IPS-NIHi7 (cell line): ENCODE measurements around the gene MYG1.

Experiments used
- DNase-seq: peaks from one replicate; pipeline ENCODE4 v3.0.0; 2012; ENCODE audit warnings: mixed read lengths; ENCODE audit errors: extremely low spot score

The MYG1 gene

GRCh38 chr12:53299454-53300180 lies at the start of gene MYG1:
Gene MYG1 (plus strand): TSS chr12:53299695. CDS start chr12:53299738, 43 bp downstream.
- peak; percentile 91 for DNase-seq

DNA sequence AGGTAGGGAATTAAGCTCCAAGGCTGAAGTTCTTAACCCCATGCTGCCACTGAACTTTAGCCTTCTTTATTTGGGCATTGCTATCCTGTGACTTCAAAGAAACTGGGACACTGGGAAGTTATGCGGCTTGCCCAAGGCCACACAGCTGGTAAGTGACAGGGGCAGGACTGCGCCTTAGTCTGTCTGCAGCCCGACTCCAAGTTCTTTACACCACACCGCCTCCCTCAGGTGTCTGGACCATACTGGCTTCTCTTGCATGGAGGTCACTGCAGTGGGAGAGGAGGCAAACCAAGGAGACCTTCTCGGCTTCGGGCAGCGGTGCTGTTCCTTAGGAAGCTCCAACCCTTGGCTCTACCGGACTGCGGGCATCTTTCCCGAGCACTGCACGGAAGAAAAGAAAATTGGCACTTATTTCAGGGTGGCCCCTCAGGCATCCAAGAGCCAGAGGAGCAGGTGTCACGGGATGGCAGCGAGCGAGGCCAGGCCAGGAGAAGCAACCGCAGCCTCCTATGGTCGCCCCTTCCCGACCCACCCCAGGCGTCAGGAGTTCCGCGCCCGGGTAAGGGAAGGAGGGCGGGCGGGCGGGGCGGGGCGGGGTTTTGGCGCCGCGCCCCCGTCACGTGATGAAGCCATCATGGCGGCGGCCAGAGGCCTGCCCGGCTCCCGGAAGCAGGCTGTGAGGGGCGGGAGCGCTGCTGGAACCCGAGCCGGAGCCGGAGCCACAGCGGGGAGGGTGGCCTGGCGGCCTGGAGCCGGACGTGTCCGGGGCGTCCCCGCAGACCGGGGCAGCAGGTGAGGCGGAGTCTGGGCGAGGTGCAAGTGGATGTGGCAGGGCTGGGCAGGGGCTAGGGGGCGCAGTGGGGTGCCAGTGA lies 47.8 kb upstream of the MYG1 start:
- peak; percentile 95 for DNase-seq

DNA sequence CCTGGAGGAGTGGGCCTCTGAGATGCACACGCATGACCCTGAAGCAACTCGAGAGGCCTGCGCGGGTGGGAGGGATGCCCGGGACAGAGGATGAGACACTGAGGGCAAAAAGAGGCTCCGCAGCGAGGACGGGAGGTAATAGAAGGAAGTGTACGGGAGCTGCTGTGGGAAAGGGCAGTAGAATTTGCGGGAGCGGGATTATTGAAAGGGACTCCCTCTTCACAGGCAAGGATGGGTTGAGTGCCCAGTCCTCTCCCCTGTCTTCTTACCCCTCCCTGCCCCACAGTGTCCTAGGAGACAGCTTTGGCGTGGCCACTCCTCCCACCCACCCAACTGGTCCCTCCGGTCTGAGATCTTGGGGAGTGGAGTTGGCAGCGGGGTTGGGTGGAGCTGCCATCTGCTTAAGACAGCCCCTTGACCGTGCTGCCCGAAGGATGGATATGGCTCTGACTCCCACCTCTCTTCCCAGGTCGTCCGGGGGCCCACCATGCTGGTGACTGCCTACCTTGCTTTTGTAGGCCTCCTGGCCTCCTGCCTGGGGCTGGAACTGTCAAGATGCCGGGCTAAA lies 47.1 kb upstream of the MYG1 start:
- DNase-seq: peak; percentile 24

DNA sequence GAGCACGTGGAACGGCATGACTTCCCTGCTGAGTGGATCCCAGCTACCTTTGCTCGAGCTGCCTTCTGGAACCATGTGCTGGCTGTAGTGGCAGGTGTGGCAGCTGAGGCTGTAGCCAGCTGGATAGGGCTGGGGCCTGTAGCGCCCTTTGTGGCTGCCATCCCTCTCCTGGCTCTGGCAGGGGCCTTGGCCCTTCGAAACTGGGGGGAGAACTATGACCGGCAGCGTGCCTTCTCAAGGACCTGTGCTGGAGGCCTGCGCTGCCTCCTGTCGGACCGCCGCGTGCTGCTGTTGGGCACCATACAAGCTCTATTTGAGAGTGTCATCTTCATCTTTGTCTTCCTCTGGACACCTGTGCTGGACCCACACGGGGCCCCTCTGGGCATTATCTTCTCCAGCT lies 46.2 kb upstream of the MYG1 start:
- no peak for DNase-seq

DNA sequence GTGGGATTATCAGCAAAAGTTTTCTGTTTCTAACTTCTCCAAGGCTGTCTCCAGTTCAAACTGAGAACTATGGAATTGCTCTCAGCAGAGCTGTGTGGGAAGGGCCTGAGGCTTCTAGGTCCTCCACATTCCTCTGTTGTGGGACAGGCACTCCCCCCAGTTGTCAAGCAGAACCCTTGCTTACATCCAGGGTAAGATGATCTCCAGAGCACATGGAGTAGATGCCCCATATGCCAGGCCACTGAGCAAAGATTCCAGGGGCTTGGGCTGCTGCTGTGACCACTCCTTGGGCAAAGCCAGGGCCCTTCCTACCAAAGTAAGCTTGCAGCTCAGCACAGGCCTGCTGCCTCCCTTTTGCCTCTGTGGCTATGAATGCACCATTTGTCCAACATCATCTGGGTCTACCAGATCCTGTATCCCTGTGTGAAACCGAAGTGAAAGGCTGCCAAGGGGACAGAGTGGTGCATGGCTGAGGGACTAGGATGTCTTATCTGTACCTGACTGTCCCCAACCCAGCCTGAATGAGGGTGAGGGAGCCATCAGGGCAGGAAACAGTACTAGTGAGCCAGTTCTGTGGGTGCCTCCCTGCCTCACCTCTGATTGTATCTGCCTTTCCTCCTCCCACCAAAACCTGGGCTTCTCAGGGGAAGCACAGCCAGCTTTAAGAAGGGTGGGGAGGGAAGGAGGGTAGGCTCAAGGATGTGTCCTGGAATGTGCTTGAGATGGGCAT lies 44.5 kb upstream of the MYG1 start:
- DNase-seq: no peak

GRCh38 chr12:53255996-53256395 lies 43.5 kb upstream of the MYG1 start:
- no peak for DNase-seq

DNA sequence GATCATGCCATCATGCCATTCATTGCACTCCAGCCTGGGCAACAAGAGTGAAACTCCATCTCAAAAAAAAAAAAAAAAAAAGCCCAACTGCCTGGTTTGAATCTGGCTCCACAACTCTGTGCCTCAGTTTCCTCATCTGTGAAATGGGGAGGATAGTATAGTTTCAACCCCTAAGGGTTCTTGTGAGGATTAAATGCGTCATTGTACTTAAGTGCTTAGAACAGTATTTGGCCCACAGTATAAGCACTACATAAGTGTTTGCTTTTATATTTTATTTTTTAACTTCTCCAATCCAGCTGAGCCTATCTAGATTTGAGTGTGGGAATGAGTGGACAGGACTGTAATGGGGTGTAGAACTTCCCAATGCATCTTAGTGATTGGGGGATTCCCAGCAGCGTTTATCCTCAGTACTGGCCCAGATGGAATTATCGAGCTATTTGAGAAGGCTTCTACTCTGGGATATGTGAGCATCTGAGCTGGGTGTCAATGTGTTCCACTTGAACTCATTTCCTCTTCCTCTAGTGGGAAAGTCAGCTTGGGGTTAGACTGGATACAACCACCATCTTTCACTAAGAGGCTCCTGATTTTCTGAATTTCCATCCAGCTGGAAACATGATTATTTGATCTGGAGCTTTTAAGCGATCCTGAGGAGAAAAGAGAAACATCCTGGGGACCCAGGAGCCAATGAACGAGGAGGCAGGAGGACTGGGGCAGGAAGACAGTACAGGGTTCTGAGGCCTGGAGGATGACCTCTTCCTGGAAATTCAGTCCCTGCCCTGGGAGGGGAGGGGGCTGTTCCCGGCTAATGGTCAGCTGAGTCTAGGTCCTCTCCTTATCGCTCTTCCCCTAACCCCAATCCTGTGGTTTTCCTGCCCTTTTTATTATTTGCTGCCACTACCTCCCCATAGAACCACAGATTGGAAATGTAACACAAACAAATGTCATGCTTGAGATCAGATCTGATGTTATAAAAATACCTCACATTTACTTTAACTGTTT lies 40.7 kb upstream of the MYG1 start:
- DNase-seq: no peak

DNA sequence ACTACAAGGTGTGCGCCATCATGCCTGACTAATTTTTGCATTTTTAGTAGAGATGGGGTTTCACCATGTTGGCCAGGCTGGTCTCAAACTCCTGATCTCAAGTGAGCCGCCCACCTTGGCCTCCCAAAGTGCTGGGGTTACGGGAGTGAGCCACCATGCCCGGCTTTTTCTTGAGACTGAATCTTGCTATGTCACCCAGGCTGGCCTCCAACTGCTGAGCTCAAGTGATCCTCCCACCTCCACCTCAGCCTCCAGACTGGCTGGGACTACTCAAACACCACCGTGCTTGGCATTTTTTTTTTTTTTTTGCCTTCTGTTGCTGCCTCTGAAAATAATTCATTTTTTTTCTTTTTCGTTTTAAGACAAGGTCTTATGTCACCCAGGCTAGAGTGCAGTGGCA lies 39.6 kb upstream of the MYG1 start:
- no peak for DNase-seq

DNA sequence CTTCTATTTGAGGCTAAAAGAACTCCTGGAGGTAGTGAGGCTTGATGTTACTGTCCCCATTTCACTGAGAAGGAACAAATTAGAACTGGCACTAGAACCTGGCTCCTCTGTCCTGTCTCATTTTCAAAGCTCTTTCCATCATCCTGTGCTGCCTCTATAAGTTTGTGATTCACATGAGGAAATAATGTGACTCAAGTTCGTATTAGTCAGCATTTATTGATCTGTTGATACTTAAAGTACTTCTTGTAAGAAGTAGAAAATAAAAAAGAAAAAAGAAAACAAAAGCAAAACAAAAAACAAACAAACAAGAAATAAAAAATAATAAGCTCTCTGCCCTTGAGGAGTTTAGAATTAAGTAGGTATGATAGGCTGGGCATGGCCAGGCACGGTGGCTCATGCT lies 33.7 kb upstream of the MYG1 start:
- DNase-seq: no peak

DNA sequence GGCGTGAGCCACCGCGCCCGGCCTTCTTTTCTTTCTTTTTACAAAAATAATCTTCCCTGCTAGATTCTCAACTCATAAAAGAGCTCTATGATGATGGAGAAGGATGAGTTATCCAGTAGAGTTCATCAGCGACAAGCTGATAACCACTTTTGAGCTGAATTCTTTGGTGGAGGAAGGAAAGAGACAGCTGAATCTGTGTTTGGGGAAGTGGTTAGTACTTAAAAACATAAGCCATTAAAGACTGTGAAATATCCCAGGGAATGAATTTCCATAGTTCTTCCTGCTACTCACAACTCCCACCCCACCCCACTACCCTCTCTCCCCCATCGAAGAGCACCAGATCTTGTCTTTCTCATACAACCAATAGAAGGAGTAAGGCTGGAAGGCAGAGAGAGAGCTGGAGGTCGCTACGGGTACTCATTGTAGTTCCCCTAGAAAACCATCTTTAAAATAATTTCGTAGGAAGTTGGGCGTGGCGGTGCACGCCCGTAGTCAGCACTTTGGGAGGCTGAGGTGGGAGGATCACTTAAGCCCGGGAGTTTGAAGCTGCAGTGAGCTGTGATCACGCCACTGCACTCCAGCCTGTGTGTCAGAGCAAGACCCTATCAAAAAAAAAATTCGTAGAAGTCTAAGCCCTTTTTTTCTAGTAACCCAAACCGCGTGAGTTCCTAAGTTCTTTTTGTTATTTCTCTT lies 32.0 kb upstream of the MYG1 start:
- no peak for DNase-seq

GRCh38 chr12:53267999-53268629 lies 31.4 kb upstream of the MYG1 start, which contains the start of gene ESPL1:
Gene ESPL1 (plus strand): TSS chr12:53268299. CDS start chr12:53268767, 468 bp downstream.
- DNase-seq: peak; percentile 93

- no peak for DNase-seq
Measured at GRCh38 chr12:53268630-53269562, 30.6 kb upstream of the MYG1 start.

DNA sequence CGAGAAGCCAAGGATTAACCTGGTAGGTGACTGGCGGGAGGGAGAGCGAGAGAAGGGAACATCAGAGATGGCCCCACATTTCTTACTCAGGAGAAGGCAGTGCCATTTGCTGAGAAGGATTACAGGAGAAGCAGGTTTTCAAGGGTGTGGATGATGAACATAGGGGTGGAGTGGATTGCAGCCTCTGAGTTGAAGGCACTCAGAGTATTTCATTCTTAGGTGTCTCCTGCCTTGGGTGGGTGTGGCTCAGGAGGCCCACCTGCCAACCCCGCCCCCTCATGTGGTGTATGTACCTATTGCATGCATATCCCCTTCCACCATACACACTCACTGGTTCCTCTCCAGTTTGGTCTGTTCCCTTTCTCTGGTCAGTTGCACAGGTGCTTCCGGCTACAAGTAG lies 25.1 kb upstream of the MYG1 start:
- DNase-seq: no peak

GRCh38 chr12:53276511-53276910 lies 23.0 kb upstream of the MYG1 start:
- no peak for DNase-seq

GRCh38 chr12:53277981-53278380 lies 21.5 kb upstream of the MYG1 start:
- no peak for DNase-seq

DNA sequence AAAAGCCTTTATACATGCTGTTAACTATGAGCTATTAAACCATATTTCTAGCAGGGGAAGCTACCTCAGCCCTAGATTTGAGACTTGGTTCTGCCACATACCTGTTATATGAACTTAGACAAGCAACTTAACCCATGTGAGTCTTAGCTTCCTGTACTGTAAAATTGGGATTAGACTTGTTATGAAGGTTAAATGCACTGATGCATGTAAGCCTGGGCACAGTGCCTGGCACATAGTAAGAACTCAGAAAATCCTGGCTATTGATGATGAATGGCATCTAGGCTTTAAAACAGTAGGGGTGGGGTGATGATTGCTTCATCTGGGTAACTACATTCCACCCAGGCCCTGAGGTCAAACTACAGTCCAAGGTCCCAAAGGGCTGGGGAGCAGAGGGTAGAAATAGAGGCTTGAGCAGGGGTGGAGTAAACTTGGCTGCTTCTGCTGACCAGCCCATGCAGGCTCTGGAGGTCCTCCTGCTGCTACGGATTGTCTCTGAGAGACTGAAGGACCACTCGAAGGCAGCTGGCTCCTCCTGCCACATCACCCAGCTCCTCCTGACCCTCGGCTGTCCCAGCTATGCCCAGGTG lies 20.1 kb upstream of the MYG1 start:
- DNase-seq: no peak

- no peak for DNase-seq
Measured at GRCh38 chr12:53279888-53280498, 19.5 kb upstream of the MYG1 start.

DNA sequence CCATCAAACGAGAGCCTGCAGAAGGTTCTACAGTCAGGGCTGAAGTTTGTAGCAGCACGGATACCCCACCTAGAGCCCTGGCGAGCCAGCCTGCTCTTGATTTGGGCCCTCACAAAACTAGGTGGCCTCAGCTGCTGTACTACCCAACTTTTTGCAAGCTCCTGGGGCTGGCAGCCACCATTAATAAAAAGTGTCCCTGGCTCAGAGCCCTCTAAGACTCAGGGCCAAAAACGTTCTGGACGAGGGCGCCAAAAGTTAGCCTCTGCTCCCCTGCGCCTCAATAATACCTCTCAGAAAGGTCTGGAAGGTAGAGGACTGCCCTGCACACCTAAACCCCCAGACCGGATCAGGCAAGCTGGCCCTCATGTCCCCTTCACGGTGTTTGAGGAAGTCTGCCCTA lies 13.0 kb upstream of the MYG1 start:
- no peak for DNase-seq
